Central memory CD4-positive, alpha-beta T cell (primary cell): Measurements from ENCODE around the gene ZNF599.
"Not testable (repeated sequence)": the region's sequence is repeated elsewhere in the genome, so short reads cannot be mapped to it uniquely, and the experiment has no call there.

Experiments
- DNase-seq: peaks from one replicate; pipeline ENCODE4 v3.0.0; 2022
- total RNA-seq, 3 experiments: gene quantifications; one replicate each; lab custom pipeline; 2026; lab: John Stamatoyannopoulos, UW

The ZNF599 gene
- 2.7 to 7.5 (median 5.6) reads per million in 3 experiments for total RNA-seq

DNA sequence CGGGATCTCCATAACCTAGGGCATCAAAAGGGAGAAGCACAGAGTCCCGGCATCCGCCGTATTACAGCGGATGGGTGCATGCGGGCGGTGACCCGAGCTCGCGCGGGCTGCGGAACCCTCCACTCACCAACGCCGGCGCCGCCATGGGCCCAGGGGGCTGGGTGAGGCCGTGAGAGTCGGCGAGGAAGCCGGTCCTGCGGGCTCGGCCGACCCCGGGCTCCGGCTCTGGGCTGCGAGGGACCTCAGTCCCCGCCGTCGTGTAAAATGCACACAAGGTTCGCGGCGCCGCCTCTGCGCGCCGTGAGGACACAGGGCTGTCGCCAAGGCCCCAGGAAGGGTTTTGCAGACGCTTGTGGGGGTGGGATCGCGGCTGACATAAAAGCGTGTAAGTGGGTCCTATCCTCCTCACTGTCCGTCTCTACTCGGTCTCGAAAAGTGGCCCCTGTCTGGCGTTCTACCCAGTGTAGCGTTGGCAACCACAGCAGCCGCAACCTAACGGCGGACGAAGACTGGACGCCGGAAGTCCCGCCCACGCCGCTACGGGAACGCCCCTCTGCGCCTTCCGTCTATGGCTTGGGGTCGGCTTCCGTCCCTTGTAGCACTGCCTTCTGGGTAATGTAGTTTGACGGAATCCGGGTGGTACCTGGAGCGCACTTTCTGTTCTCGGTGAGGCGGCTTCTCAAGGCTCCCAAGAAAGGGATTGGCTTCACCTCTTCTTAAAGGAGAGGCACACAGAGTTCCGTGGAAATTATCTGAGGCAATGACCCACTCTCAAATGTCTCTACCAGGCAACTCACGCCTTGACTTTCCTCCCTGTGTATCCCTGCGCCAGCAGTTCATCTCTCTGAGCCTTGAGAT, at the start of gene ZNF599:
Gene ZNF599, minus strand, starts transcription at position 519 of the 858 bp plus-strand sequence. Its CDS starts 374 bp downstream, at position 145.
- peak; percentile 83 for DNase-seq

DNA sequence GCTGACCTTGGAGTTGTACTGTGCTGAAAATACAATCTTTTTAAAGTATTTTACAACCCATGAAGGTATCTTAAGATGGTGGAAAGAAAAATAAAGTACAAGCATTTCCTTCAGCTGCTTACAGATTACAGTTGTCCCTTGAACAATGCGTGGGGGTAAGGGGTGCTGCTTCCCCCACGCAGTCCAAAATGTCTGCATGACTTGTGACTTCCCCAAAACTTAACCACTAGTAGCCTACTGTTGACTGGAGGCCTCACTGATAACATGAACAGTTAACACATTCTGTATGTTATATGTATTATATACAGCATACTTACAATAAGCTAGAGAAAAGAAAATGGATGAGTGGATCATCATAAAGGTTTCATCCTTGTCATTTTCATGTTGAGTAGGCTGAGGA, 45.3 kb upstream of the ZNF599 start:
- DNase-seq, result no peak

DNA sequence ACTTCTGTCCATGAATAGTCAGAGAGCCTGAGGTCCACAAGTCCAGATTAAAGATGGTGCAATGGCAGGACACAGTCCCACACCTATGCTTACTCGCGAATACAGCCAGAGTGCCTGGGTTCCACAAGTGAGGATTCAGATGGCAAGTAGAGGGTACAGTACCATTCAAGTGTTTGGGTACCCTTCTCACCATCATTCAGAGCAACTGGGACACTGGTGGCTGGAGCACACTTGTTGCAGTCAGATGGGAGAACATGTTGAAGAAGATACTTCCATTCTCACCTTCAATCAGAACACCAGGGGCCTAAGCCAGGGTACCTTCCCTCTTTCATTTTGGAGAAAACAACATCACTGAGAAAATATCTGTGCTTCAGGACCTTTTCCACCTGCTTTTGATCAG, 43.7 kb upstream of the ZNF599 start:
- DNase-seq, result no peak

DNA sequence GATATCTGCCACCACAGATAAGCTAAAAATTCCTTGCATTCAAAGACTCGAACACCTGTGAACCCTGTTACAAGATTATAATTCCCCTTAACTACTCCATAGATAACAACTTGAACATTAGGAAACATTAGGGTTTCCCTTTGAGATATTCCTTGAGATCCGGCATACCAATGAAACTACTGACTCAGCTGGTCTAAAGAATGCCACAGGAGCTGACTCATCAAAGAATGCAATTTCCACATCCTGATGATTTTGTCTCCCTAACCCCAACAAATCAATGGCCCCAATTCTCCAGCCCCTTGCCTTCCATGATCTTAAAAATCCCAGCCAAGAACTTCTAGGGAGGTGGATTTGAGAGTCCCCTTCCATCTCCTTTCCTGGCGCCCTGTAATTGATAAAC, 35.6 kb upstream of the ZNF599 start:
- no peak for DNase-seq

DNA sequence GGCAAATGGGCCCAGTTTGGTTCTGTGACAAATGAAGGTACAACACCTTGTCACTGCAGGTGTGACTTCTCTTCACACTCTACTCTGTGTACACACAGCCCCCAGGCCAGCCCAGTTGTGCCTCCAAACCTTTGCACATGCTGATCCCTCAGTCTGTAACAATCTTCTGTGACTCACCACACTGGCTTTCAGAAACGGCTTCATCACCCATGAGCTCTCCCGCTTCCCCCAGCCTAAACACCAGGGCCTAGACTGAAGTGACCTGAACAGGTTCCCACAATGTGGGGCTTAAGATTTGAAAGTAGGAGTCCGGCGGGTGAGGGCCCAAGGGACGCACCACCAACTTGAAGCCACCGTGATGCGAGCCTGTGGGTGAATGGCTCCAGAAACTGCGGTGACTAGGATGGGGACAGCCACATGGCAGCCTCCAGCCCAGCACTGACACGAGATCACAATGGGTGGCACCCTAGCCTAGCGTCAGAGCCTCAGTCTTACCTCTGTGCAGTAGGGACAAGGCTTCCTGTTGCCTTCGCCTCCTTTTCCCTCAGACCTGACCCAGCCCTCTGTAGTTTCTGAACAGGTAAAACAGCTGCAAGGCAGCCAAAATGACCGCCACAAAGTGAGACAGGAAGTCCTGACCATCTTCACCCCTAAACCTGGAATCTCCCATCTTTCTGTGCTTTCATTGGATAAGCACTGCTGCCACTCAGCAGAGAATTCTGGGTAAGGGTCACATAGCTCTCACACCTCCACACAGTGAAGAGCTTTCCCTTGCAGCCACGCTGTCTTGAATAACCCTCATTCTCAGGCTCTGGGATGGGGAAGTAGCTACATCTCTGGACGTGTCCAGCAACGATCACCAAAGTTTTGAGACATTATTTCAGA, 34.2 kb upstream of the ZNF599 start:
- DNase-seq, result no peak

DNA sequence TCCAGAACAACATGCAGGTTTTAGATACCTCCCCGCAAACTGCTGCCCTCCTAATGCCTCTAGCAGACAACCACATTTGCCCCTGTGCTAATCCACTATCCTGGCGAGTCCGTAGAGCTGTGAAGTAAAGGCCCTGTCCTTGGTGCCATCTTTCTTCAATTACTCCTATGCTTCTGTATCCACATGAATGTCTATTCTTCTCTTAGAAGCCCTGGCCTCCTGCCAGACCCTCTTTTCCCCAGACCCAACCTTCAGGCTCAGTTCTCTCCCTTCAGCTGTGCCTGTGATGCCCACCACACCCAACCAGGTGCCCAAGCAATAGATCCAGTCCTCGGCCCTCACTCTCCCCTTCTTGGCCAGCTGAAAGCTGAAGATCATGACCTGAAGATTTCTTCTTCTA, 31.1 kb upstream of the ZNF599 start:
- no peak for DNase-seq

DNA sequence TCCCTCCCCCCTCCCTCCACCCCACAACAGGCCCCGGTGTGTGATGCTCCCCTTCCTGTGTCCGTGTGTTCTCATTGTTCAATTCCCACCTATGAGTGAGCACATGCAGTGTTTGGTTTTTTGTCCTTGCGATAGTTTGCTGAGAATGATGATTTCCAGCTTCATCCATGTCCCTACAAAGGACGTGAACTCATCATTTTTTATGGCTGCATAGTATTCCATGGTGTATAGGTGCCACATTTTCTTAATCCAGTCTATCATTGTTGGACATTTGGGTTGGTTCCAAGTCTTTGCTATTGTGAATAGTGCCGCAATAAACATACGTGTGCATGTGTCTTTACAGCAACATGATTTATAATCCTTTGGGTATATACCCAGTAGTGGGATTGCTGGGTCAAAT, 23.9 kb upstream of the ZNF599 start:
- DNase-seq, result not testable (repeated sequence)

DNA sequence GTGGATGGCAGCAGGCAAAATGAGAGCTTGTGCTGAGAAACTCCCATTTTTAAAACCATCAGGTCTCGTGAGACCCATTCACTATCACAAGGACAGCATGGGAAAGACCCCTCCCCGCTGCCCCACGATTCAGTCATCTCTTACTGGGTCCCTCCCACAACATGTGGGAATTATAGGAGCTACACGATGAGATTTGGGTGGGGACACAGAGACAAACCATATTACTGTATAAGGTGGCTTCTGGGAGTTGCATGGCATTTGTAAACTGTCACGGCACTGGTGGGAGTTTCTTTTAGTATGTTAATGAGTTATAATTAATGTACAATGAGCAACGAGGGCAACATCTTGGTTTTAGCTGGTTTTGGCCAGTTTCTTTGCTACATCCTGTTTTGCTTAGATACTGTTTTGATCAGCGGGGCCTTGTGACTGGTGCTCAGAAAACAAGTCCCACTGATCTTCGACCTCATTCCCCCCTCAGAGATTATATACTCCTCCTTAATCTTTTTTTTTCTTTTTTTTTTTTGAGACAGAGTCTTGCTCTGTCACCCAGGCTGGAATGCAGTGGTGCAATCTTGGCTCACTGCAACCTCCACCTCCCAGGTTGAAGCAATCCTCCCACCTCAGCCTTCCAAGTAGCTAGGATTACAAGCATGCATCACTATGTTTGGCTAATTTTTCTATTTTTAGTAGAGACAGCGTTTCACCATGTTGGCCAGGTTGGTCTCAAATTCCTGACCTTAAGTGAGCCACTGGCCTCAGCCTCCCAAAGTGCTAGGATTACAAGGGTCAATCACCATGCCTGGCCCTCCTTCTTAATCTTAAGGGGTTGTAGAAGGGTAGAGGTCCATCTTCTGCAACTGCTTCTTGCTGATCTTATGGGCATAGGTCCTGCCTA, 21.3 kb upstream of the ZNF599 start:
- DNase-seq, result no peak

DNA sequence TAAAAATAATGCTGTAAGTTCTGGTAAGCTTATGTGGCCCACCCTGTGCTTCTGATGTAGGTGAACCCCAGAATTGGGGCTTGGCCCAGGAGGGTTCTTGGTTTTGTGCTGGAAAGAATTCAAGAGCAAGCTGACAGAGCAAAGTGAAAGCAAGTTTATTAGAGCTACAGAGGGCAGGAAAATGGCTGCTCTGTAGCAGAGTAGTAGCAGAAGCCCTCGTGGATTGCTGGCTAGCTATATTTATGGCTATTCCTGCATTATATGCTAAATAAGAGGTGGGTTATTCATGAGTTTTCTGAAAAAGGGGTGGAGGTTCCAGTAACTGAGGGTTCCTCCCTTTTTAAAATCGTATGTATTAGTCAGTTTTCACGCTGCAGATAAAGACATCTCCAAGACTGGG, 20.6 kb upstream of the ZNF599 start:
- DNase-seq, result no peak

DNA sequence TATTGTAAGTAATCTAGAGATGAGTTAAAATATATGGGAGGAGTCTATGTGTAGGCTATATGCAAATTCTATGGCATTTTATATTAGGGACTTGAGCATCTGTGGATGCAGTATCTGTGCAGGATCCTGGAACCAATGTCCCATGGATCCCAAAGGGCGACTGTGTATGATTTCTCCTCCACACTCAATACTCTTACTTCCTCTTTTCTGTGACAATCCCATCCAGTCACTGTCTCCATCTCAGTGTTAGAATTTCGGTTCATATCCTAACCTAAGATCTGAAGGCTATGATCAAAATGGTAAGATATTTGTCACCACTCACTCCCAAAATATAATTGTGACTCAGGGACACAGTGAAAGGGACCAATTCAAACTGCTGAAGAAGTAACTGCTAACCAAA, 15.1 kb upstream of the ZNF599 start:
- no peak for DNase-seq

DNA sequence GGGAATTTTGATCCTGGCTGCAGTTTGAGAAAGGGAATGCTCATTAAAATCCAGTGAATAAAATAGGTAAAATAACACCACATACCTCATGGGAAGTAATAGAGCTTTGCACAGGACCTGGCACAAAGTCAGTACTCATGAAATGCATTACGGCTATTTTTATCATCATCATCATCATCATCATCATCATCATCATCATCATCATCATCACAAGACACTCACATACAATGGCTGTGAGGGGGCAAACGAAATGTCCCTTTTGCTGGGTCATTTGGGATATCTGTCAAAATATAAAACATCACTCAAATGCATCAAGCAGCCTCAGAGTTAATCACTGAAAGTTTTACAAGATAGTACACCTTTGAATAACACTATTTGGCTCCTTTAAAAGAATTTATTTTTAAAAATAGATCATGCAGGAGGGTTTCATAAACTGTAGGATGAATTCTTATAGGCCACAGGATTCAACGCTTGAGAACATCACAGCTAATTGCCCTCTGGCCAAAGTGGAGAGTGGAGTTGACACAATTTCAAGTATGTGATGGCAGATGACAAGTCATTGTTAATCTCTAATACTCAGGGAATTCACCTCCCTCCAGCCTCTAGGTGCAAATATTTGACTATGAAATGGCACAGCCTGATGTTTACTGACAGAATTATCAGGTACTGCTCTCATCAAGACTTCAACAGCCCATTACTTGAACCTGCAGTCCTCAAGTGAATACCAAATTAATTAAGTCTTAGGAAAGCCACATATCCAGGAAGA, 14.2 kb upstream of the ZNF599 start:
- DNase-seq, result no peak

DNA sequence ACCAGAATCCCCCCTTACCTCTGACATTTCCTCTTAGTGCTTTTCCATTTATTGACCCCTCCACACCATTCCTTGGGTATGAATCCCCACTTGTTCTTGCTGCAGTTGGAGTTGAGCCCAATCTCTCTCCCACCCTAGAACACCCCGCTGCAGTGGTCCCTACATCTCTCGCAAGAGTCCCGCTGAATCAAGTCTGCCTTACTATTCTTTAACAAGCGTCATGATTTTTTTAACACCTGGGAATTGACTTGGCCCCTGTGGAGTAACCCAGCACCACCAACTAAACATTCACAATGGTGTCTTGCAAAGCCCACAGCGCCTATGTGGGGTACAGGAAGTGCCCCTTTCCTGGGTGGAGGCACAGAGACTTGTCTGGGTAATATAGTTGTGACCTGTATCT, 13.2 kb upstream of the ZNF599 start:
- DNase-seq, result no peak

DNA sequence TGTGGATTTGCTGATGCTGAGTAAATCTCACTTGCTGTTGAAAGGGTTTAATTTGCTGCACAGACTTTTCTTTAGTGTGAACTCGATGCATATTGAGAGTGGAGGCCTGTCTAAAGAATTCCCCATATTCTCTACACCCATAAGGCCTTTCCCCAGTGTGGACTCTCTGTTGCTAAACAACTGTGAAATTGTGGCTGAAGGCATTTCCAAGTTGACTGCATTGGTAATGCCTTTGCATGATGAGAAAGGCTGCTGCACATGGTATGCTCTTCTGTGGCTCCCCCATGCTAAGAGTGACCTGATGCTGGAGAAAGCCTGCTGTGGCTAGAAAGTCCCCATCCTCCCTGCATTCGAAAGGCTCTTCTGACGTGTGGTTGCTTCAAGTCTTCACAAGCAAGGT, 6.6 kb upstream of the ZNF599 start:
- no peak for DNase-seq

DNA sequence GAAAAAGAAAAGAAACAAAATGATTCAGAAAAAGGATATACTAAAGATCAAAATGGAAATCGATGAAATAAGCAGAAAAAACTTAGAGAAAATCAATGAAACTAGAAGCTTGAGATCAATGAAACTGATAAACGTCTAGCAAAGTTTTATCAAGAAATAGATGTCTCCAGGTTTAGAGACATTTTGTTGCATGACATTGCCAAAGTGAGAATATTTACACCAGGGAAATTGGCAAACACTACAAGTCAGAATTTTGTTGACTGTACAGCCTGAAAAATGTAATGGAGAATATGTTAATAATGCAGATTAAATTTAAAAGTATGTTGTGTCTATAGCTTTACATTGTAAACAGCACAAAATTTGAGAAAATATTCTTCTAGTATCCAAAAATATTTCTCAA, 5.3 kb upstream of the ZNF599 start:
- DNase-seq, result no peak

DNA sequence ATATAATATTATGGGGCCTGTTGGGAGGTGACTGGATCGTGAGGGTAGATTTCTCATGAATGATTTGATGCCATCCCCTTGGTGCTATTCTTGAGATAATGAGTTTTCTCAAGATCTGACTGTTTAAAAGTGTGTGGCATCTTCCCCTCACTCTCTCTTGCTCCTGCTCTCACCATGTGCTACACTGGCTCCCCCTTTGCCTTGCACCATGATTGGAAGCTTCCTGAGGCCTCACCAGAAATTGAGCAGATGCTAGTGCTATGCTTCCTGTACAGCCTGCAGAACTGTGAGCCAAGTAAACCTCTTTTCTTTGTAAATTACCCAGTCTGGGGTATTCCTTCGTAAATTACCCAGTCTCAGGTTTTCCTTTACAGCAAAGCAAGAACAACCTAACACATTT, 1.8 kb upstream of the ZNF599 start:
- no peak for DNase-seq

DNA sequence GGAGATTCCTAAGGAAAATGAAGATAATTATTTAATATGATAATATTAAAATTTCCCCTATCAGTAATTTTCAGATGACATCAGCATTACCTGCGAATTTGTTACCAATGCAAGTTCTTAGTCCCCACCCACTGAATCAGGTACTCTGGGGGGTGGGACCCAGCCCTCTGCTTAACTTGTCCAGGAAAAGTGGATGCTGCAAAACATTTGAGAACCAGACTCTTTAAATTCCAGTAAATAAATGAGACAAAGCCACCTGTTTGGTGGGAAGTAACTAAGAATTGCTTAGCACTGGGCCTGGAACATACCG, 495 bp upstream of the ZNF599 start:
- no peak for DNase-seq

DNA sequence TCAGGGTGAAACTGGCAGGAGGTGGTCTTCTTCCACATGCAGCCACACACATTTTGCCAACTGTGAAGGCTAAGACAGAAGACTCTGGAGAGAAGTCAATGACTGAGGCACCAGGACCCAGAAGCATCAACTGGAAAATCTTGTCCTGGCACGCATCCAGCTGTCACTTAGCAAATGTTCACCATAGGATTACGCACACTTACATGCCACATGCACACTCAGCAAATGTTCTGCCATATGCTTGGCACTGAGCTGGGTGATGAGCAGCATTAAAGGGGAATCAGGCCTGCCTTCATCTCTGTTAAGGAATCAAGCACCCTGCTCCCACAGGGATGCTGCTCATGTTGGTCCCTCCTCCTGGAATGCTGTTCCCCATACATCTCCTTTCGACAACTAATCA, 5.1 kb downstream of the ZNF599 start:
- DNase-seq, result no peak

DNA sequence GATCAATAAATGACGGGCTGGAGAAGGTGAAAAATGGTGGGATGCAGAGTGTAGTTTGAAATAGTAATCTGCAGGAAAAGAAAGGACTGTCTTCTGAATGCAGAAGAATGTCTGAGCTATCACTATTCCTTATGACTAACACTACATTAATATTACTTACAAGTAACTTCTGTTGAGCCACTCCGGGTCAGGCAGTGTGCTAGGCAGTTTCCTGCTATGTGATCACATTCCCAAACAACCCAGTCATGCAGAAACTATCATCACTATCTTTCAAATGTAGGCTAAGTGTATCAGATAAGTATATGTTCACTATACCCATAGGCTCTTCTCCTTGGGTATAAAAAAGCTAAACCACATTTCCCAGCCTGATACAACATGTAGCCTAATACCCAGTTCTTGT, 6.6 kb downstream of the ZNF599 start:
- DNase-seq, result no peak

DNA sequence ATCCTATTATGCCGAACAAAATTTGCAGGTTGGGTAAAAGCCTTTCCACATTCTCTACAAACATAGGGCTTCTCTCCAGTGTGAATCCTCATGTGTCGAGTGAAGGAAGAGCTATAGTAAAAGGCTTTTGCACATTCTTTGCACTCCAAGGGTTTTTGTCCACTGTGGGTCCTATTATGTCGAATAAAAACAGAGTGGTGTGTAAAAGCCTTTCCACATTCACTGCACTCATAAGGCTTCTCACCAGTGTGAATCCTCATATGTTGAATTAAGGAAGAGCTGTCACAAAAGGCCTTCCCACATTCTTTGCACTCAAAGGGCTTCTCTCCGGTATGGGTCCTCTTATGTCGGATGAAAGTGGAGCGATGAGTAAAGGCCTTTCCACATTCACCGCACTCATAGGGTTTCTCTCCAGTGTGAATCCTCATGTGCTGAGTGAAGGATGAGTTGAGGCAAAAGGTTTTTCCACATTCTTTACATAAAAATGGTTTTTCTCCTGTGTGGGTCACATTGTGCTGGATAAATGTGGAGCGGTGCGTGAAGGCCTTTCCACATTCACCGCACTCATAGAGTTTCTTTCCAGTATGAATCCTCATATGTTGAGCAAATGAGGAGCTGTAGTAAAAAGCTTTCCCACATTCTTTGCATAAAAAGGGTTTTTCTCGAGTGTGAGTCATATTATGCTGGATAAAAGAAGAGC, 13.6 kb downstream of the ZNF599 start:
- DNase-seq, result no peak

DNA sequence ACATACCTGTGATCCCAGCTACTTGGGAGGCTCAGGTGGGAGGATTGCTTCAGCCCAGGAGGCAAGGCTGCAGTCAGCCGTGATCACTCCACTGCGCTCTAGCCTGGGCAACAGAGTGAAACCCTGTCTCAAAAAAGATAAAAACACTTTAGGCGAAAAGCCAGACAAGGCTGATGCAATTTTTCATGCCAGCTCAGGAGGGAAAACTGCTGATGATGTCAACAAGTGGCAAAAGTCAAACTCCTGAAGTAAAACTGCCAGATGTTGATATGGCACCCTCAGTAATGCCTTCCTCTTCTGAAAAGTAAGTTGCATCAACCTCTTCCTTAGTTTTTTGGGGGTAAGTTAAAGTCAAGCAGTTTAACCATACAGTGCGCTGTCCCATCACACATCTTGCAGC, 15.6 kb downstream of the ZNF599 start:
- DNase-seq, result no peak

DNA sequence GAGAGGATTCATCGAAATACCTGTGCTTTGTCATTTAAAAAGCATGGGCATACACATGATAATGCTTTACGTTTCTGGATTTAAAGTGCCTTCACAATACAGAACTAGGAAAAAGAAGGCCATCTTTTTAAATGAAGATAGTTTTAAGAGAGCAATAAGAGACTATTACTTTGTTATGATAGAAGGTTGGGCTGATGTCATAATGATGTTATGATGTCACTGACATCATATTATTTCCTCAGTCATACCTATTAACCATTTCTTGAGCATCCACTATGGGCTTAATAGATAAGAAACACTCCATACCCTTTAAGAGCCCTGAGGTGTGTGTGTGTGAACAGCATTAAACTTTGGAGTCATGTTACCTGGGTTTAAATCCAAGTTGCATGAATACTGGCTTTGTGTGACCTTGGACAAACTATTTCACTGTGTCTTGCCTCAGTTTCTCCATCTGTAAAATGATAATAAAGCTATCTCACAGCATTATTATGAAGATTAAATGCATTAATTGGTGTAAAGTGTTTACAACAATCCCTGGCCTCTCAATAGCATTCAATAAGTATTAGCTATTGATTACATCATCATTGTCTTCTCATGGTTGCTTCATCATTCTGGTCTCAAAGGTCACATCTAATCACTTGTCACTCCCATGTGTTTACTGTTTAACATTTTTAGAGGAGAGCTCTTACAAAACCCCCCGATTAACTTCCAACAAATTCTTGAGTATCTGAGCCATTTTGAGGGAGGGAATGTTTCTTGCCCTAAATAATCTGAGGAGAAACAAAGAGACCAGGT, 27.9 kb downstream of the ZNF599 start:
- DNase-seq, result no peak
